Mesenchymal stem cell (in vitro differentiated cells and primary cell): Measurements from ENCODE around the gene SLC16A14.

Source experiments
- DNase-seq: peaks from one replicate; pipeline ENCODE4 v3.0.0-alpha.2; 2013
- H2AFZ ChIP-seq: one replicate; pipeline ENCODE4 v1.6.1; 2013; ENCODE audit warnings: low read depth, mild to moderate bottlenecking, control low read depth, inconsistent platforms, low read length, moderate library complexity
- H2AK5ac ChIP-seq: 2 replicates; pipeline ENCODE4 v1.6.1; 2013; ENCODE audit warnings: low read length, moderate library complexity, mild to moderate bottlenecking, inconsistent platforms; ENCODE audit not compliant: severe bottlenecking
- H2BK120ac ChIP-seq: one replicate; pipeline ENCODE4 v1.6.1; 2013; ENCODE audit warnings: low read depth, mild to moderate bottlenecking, inconsistent platforms, low read length, moderate library complexity
- H2BK12ac ChIP-seq, 2 experiments: one replicate each; pipeline ENCODE4 v1.6.1; 2013; ENCODE audit warnings: inconsistent platforms in 2 of 2, low read length in 2 of 2, mild to moderate bottlenecking in 2 of 2, moderate library complexity in 2 of 2, control low read depth in 1 of 2
- H2BK15ac ChIP-seq: one replicate; pipeline ENCODE4 v1.6.1; 2013; ENCODE audit warnings: mild to moderate bottlenecking, low read depth, inconsistent platforms; ENCODE audit not compliant: poor library complexity, severe bottlenecking
- H2BK5ac ChIP-seq: 2 replicates; pipeline ENCODE4 v1.6.1; 2013; ENCODE audit warnings: low read depth, mild to moderate bottlenecking, low read length, control low read depth, inconsistent platforms; ENCODE audit not compliant: poor library complexity, severe bottlenecking
- H3K14ac ChIP-seq, 2 experiments: one replicate each; pipeline ENCODE4 v1.6.1; 2013; ENCODE audit warnings: inconsistent platforms in 2 of 2, low read length in 2 of 2, control low read depth in 1 of 2, mild to moderate bottlenecking in 1 of 2, moderate library complexity in 1 of 2
- H3K18ac ChIP-seq, 2 experiments: one replicate each; pipeline ENCODE4 v1.6.1; 2013; ENCODE audit warnings: inconsistent platforms in 2 of 2, low read length in 2 of 2, control low read depth in 1 of 2, low read depth in 1 of 2, mild to moderate bottlenecking in 1 of 2
- H3K23ac ChIP-seq, 2 experiments: one replicate each; pipeline ENCODE4 v1.6.1; 2013; ENCODE audit warnings: inconsistent platforms in 2 of 2, low read length in 2 of 2, mild to moderate bottlenecking in 2 of 2, moderate library complexity in 2 of 2, control low read depth in 1 of 2
- H3K27ac ChIP-seq: 2 replicates; pipeline ENCODE4 v1.5.1; 2013; ENCODE audit warnings: mild to moderate bottlenecking, moderate library complexity, low read length, control low read depth, inconsistent platforms; ENCODE audit not compliant: poor library complexity, severe bottlenecking
- H3K27me3 ChIP-seq, 2 experiments: 2 replicates each; pipeline versions ENCODE4 v1.6.1 to v1.7.0; 2013; ENCODE audit warnings: low read length in 2 of 2, mild to moderate bottlenecking in 2 of 2, moderate library complexity in 2 of 2, control low read depth in 1 of 2, inconsistent platforms in 1 of 2; ENCODE audit not compliant: control insufficient read depth in 1 of 2, insufficient read depth in 1 of 2
- H3K36me3 ChIP-seq, 2 experiments: 2 replicates each; pipeline versions ENCODE4 v1.6.1 to v1.7.0; 2013; ENCODE audit warnings: low read length in 2 of 2, control low read depth in 1 of 2, inconsistent platforms in 1 of 2, low read depth in 1 of 2, mild to moderate bottlenecking in 1 of 2; ENCODE audit not compliant: insufficient read depth in 2 of 2, control insufficient read depth in 1 of 2
- H3K4ac ChIP-seq, 2 experiments: one replicate each; pipeline ENCODE4 v1.6.1; 2013; ENCODE audit warnings: inconsistent platforms in 2 of 2, low read length in 2 of 2, mild to moderate bottlenecking in 2 of 2, moderate library complexity in 2 of 2, control low read depth in 1 of 2, low read depth in 1 of 2
- H3K4me1 ChIP-seq: 2 replicates; pipeline ENCODE4 v1.6.1; 2013; ENCODE audit warnings: low read depth, low read length, control low read depth; ENCODE audit not compliant: control insufficient read depth, insufficient read depth
- H3K4me2 ChIP-seq: 2 replicates; pipeline ENCODE4 v1.6.1; 2013; ENCODE audit warnings: low read length, mild to moderate bottlenecking, inconsistent platforms; ENCODE audit not compliant: poor library complexity, severe bottlenecking
- H3K4me3 ChIP-seq, 2 experiments: 2 replicates each; pipeline versions ENCODE4 v1.5.1 to v1.7.0; 2013; ENCODE audit warnings: low read length in 2 of 2, mild to moderate bottlenecking in 2 of 2, control low read depth in 1 of 2, low read depth in 1 of 2; ENCODE audit not compliant: insufficient read depth in 1 of 2
- H3K79me1 ChIP-seq: replicated peaks from 2 replicates; pipeline ENCODE4 v1.6.1; 2013; ENCODE audit warnings: mild to moderate bottlenecking, control low read depth, low read length, inconsistent platforms; ENCODE audit not compliant: poor library complexity, severe bottlenecking
- H3K9ac ChIP-seq: 2 replicates; pipeline ENCODE4 v1.7.0; 2013; ENCODE audit warnings: mild to moderate bottlenecking, low read length, moderate library complexity
- H3K9me3 ChIP-seq: 2 replicates; pipeline ENCODE4 v1.7.0; 2013; ENCODE audit warnings: mild to moderate bottlenecking, low read length; ENCODE audit not compliant: control insufficient read depth
- H4K8ac ChIP-seq: one replicate; pipeline ENCODE4 v1.6.1; 2013; ENCODE audit warnings: inconsistent platforms, mild to moderate bottlenecking, low read length, moderate library complexity
- H4K91ac ChIP-seq: one replicate; pipeline ENCODE4 v1.6.1; 2013; ENCODE audit warnings: mild to moderate bottlenecking, low read length, inconsistent platforms
- WGBS: methylation state at CpG from one replicate; pipeline ENCODE4 v1.1.7; 2013; ENCODE audit warnings: mixed read lengths; 5-methylcytosine and 5-hydroxymethylcytosine counted together

SLC16A14 gene

DNA sequence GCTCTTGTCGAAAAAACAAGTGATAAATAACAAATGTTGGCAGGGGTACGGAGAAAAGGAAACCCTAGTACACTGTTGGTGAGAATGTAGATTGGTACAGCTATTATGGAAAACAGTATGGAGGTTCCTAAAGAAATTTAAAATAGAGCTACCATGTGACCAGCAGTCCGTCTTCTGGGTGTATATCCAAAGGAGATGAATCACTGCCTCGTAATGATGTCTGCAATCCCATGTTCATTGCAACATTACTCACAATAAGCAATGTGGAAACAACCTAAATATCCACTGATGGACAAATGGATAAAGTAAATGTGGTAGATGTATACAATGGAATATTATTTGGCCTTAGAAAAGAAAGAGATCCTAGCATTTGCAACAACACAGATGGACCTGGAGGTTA, 50.6 kb downstream of the SLC16A14 start:
- Histone ChIP-seq H3K27ac (no peak overlapping the region), H3K9me3 (no peaks in the 10 kb centered on the region), H3K14ac (no peak overlapping the region), H4K91ac (no peak overlapping the region), H2AK5ac (no peak overlapping the region), H3K79me1 (no peaks in the 10 kb centered on the region), H3K23ac (no peak overlapping the region), H3K4ac (no peak overlapping the region), H2BK120ac (no peak overlapping the region), H3K4me1 (no peaks in the 10 kb centered on the region), H4K8ac (no peak overlapping the region), H3K9ac (no peak overlapping the region), H3K4me2 (no peak overlapping the region), H2BK5ac (no peak overlapping the region), H3K27me3 (no peaks in the 10 kb centered on the region), H2AFZ (no peak overlapping the region), H2BK15ac (no peak overlapping the region), H3K18ac (no peak overlapping the region), H2BK12ac (no peak overlapping the region), H3K4me3 (no peak overlapping the region), H3K36me3 (no peaks in the 10 kb centered on the region)
- WGBS = 42% methylated on average over 4 of the region's 4 CpGs
- peak; percentile 89 for DNase-seq

GRCh38 chr2:230016844-230017243, 51.9 kb downstream of the SLC16A14 start:
- no peaks in the 10 kb centered on the region for H3K79me1 ChIP-seq
- H2AK5ac ChIP-seq = no peak overlapping the region
- no peak overlapping the region for H2AFZ ChIP-seq
- H2BK15ac ChIP-seq = no peak overlapping the region
- H4K8ac ChIP-seq = no peak overlapping the region
- no peak overlapping the region for H3K4ac ChIP-seq
- H4K91ac ChIP-seq = no peak overlapping the region
- H3K4me3 ChIP-seq = no peak overlapping the region
- DNase-seq = no peak
- H3K9me3 ChIP-seq = no peaks in the 10 kb centered on the region
- H3K27me3 ChIP-seq = no peaks in the 10 kb centered on the region
- H3K18ac ChIP-seq = no peak overlapping the region
- H2BK12ac ChIP-seq = no peak overlapping the region
- H3K14ac ChIP-seq = no peak overlapping the region
- no peak overlapping the region for H3K27ac ChIP-seq
- H3K4me1 ChIP-seq = no peaks in the 10 kb centered on the region
- no peak overlapping the region for H2BK5ac ChIP-seq
- H3K23ac ChIP-seq = no peak overlapping the region
- H3K9ac ChIP-seq = no peak overlapping the region
- no peak overlapping the region for H2BK120ac ChIP-seq
- no peaks in the 10 kb centered on the region for H3K36me3 ChIP-seq
- H3K4me2 ChIP-seq = no peak overlapping the region

GRCh38 chr2:230012267-230012884, 56.3 kb downstream of the SLC16A14 start:
- no peak overlapping the region for H2AK5ac ChIP-seq
- no peak overlapping the region for H3K4me2 ChIP-seq
- H2BK15ac ChIP-seq = peak overlapping the region; percentile 67
- peak; percentile 67 for DNase-seq
- WGBS = 91% methylated on average over 6 of the region's 10 CpGs
- H3K79me1 ChIP-seq = no peaks in the 10 kb centered on the region
- no peak overlapping the region for H2AFZ ChIP-seq
- peak overlapping the region; percentile 61 for H4K91ac ChIP-seq
- H3K9me3 ChIP-seq = no peaks in the 10 kb centered on the region
- no peak overlapping the region for H2BK120ac ChIP-seq
- no peaks in the 10 kb centered on the region for H3K27me3 ChIP-seq
- H3K4me1 ChIP-seq = peaks cover 3% of the 10 kb centered on the region
- H3K4ac ChIP-seq = no peak overlapping the region
- H3K23ac ChIP-seq = no peak overlapping the region
- no peaks in the 10 kb centered on the region for H3K36me3 ChIP-seq
- no peak overlapping the region for H3K27ac ChIP-seq
- no peak overlapping the region for H2BK5ac ChIP-seq
- no peak overlapping the region for H3K4me3 ChIP-seq
- no peak overlapping the region for H3K14ac ChIP-seq
- peak overlapping the region in 1 of 2 experiments; percentile 43 for H3K18ac ChIP-seq
- no peak overlapping the region for H2BK12ac ChIP-seq
- H3K9ac ChIP-seq = no peak overlapping the region
- H4K8ac ChIP-seq = no peak overlapping the region

- no peaks in the 10 kb centered on the region for H3K27me3 ChIP-seq
- no peak overlapping the region for H3K9ac ChIP-seq
- H3K4me3 ChIP-seq = no peak overlapping the region
- H3K18ac ChIP-seq = no peak overlapping the region
- no peak overlapping the region for H2BK120ac ChIP-seq
- H3K27ac ChIP-seq = no peak overlapping the region
- no peak overlapping the region for H3K4ac ChIP-seq
- no peak overlapping the region for H3K23ac ChIP-seq
- no peak overlapping the region for H4K91ac ChIP-seq
- WGBS = 67% methylated on average over 1 of the region's 1 CpG
- no peak overlapping the region for H2BK12ac ChIP-seq
- no peak overlapping the region for H3K4me2 ChIP-seq
- no peak overlapping the region for H2AK5ac ChIP-seq
- H3K36me3 ChIP-seq = no peaks in the 10 kb centered on the region
- peak; percentile 70 for DNase-seq
- H4K8ac ChIP-seq = no peak overlapping the region
- H2BK5ac ChIP-seq = no peak overlapping the region
- H3K79me1 ChIP-seq = no peaks in the 10 kb centered on the region
- peaks cover 3% of the 10 kb centered on the region for H3K4me1 ChIP-seq
- no peak overlapping the region for H3K14ac ChIP-seq
- no peak overlapping the region for H2BK15ac ChIP-seq
- no peaks in the 10 kb centered on the region for H3K9me3 ChIP-seq
- H2AFZ ChIP-seq = no peak overlapping the region
Measured at GRCh38 chr2:230011617-230012016, 57.1 kb downstream of the SLC16A14 start.
